ENCODE data around the gene HNRNPLL.

The HNRNPLL gene

GRCh38 chr2:38553554-38553953 lies 49.2 kb downstream of the HNRNPLL start:
- H3K27ac ChIP-seq = no peak overlapping the region
- no peak for DNase-seq (ENCODE audit: low spot score)
- TF ChIP-seq, protein P1, sequence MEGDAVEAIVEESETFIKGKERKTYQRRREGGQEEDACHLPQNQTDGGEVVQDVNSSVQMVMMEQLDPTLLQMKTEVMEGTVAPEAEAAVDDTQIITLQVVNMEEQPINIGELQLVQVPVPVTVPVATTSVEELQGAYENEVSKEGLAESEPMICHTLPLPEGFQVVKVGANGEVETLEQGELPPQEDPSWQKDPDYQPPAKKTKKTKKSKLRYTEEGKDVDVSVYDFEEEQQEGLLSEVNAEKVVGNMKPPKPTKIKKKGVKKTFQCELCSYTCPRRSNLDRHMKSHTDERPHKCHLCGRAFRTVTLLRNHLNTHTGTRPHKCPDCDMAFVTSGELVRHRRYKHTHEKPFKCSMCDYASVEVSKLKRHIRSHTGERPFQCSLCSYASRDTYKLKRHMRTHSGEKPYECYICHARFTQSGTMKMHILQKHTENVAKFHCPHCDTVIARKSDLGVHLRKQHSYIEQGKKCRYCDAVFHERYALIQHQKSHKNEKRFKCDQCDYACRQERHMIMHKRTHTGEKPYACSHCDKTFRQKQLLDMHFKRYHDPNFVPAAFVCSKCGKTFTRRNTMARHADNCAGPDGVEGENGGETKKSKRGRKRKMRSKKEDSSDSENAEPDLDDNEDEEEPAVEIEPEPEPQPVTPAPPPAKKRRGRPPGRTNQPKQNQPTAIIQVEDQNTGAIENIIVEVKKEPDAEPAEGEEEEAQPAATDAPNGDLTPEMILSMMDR (conservative IDR thresholded peaks at IDR 0.05; ENCODE audit: low read depth) = no peak
- POLR2A ChIA-PET (ENCODE audit: low non-redundant PET) = no interaction called here
- CTCF ChIA-PET = no interaction called here

DNA sequence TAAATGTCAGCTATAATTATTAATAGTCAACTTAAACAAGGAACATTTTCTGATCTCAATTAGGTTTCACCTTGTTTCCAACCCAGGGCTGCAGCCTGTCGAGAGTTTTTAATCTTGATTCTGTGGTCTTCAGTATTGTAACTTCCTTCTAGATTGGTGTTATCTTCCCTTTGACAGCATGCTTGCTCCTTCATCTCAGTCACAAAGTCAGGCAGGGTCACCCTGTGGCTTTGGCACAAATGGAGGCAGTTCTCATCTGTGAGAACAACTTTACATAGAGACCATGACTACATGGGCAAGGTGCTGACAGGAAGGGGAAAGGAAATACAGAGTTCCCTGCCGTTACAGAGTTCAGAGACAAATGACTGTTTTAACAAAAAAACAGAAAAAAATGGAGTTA lies 50.5 kb downstream of the HNRNPLL start:
- DNase-seq (ENCODE audit: low spot score) = no peak
- CTCF ChIA-PET = interaction anchor here (0.6 kb wide), 1 partner anchor 16 kb away, joined by 3 read pairs; no protein-coding TSS in a partner anchor
- TF ChIP-seq, protein P1 (conservative IDR thresholded peaks at IDR 0.05; ENCODE audit: low read depth) = no peak
- no peak overlapping the region for H3K27ac ChIP-seq
- POLR2A ChIA-PET (ENCODE audit: low non-redundant PET) = no interaction called here

DNA sequence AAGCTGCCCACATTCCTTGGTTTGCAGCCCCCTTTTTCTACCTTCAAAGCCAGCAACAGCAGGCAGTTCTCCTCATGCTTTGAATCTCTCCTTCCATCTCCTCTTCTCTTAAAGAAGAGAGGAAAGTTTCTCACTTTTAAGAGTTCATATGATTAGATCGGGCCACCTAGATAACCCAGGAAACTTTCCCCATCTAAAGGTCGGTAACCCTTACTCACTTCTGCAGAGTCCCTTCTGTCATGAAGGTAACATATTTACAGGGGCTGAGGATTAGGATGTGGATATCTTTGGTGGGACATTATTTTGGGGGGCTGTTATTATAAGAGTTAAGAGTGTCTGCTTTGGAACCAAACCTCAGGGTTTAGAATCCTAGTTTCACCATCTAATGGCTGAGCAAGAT lies 51.0 kb downstream of the HNRNPLL start:
- CTCF ChIA-PET = no interaction called here
- POLR2A ChIA-PET (ENCODE audit: low non-redundant PET) = no interaction called here
- TF ChIP-seq, protein P1 (conservative IDR thresholded peaks at IDR 0.05; ENCODE audit: low read depth) = no peak
- no peak overlapping the region for H3K27ac ChIP-seq
- no peak for DNase-seq (ENCODE audit: low spot score)

DNA sequence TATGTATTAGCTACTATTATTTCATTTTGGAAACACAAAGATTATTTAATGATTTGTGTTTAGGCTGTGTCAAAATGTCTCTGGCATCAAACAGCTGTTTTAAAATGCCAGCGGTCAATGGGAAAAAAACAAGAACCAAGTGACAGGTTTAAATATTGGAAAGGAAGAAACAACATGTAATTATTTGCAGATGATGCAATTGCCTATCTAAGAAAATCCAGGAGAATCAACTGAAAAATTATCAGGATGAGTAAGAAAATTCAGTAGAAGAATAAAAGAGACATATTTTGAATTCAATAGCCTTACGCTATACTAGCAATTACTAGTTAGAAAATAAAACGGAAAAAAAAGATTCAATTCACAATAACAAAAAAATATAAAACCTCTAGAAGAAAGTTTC lies 51.6 kb downstream of the HNRNPLL start:
- ChIA-PET POLR2A (ENCODE audit: low non-redundant PET) (no interaction called here), CTCF (interaction anchor here (0.7 kb wide), 1 partner anchor 18 kb away, joined by 3 read pairs; no protein-coding TSS in a partner anchor)
- TF ChIP-seq, protein P1 (conservative IDR thresholded peaks at IDR 0.05; ENCODE audit: low read depth) = no peak
- no peak for DNase-seq (ENCODE audit: low spot score)
- no peak overlapping the region for H3K27ac ChIP-seq

DNA sequence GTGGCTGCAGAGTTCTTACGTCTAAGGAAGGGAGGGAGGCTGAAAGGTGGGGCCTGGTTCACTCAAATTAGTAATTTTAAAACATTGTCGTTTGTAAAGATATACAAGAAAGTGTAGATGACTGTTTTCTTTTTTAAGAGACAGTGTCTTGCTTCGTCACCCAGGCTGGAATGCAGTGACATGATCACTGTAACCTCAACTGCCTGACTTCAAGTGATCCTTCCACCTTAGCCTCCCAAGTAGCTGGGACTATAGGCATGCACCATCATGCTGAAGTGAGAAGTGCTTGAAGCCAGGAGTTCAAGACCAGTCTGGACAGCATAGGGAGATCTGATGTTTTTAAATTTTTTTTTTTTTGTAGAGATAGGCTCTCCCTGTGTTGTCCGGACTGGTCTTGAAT lies 52.9 kb downstream of the HNRNPLL start:
- no peak for DNase-seq (ENCODE audit: low spot score)
- ChIA-PET POLR2A (ENCODE audit: low non-redundant PET) (no interaction called here), CTCF (interaction anchor here (0.6 to 0.7 kb wide), 2 partner anchors 13 to 481 kb away, joined by 3 read pairs; no protein-coding TSS in a partner anchor)
- H3K27ac ChIP-seq = no peak overlapping the region
- TF ChIP-seq, protein P1 (conservative IDR thresholded peaks at IDR 0.05; ENCODE audit: low read depth) = no peak

DNA sequence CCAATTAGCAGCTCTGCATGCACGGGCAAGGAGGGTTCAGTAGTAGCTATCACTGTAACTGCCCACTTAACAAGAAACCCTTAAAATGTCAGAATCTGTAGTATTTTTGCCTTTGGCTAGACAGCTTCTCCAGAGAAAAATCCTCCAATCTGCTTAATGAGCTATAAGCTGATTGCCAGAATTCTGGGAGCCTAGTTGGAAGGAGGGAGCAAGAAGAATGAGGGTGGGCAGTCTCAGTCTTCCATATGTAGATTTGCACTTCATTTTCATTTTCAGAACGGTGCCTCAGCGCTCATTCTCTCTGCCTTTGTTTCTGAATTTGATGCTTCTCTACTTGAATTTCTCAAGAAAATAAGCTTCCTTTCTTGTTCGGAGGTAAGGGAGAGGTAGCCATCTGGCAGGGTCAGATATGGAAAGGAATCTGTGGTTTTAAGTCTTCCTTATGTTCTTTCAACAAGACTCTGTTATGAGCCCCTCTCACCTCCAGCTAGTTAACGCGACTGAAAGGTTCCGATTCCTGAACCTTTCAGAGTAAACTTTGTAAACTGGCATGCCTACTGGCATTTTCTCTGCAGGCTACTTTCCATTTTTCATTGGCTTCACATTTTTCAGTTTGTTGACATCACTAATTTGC lies 53.5 kb downstream of the HNRNPLL start:
- POLR2A ChIA-PET (ENCODE audit: low non-redundant PET) = no interaction called here
- DNase-seq (ENCODE audit: low spot score) = no peak
- TF ChIP-seq, protein P1 (conservative IDR thresholded peaks at IDR 0.05; ENCODE audit: low read depth) = no peak
- CTCF ChIA-PET = interaction anchor here (0.6 to 1.5 kb wide), 3 partner anchors 13 to 480 kb away, joined by 3 read pairs; no protein-coding TSS in a partner anchor
- H3K27ac ChIP-seq = no peak overlapping the region

Data from RWPE1 (cell line).